ENCODE measurements around the gene ZNF692.

ZNF692 gene

DNA sequence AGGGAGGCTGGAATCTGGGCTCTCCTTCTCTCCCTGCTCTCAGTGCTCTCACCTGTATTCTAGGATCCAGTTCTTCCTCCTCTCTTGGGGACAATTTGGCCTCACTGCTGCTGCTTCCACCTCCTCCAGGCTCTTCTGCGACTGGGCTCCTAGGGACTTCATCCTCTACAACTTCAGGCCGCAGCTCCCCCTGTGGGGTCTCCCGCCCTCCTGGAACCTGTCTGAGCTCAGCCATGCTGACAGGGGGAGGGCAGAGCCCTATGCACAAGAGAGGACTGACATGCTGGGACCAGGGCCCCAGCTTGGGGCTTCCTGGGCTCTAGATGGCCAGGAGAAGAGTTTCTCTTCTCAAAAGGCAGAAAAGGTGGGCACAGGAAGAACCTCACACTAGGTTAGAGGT lies 34.2 kb downstream of the ZNF692 start:
- DNase-seq, result no peak

DNA sequence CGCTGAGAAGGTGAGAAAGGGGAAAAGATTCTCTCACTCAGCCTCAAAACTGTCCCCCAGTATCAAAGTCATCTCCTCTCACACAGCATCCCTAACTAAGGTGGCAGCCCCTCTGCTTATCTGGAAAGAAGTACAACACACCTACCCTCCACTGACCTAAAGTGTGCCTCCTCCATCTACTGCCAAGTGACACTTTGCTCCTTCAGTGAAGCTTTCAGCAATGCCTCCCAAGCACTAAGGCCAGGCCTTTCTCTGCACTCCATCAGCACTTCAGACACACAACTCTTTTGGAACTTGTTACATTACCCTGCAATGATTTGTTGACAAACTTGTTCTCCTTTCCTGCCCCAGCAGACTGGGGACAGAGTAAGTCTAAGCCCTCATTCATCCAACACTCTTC lies 34.6 kb downstream of the ZNF692 start:
- no peak for DNase-seq

DNA sequence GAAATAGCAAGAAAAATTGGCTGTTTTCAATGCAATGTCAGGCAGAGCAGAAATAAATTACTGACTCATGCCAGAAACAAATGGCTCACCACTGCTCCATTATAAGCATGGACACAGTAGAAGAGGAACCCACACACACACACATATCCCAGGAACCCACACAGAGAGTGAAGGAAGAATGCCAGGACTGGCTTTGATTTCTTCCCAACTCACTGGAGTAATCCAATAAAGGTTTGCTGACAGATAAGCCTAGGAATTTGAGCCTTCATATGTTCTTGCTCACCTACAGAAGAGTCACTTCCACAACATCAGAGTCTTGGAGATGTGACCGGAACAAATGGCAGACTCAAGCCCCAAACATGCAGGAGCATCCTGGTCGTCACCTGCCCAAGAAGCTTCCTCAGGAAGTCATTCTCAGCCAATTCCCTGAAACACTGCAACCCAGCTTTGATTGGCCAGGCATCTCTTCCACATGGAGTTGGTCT lies 35.3 kb downstream of the ZNF692 start:
- DNase-seq, result no peak

DNA sequence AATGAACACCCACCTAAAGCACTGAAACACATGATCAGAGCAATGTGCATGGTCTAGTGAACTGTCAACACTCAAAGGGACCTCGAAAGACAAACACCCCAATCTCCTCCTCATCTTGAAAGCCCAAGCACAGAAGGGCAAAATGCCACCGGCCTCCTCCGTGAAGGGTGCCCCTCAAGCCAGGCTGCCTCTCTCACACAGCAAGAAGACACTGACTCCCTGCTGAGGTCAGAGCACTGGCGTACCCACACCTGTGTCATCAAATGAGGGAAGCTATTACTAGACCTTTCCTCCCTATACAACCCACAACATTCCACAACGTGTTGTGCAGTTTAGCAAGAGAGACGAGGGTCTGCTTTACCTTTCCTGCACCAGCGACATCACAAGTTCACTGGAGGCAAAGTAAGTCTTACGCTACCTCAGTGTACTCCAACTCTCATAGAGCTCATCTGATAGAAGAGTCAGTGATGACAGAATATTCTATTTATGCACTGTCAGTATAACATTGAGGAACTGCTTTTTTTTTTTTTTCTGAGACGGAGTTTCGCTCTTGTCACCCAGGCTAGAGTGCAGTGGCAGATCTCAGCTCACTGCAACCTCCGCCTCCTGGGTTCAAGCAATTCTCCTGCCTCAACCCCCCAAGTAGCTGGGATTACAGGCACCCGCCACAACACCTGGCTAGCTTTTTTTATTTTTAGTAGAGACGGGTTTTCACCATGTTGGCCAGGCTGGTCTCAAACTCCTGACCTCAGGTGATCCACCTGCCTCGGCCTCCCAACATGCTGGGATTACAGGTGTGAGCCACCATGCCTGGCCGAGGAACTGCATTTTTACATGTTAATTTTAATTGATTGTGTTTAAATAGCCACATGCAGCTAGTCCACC lies 36.5 kb downstream of the ZNF692 start:
- no peak for DNase-seq

DNA sequence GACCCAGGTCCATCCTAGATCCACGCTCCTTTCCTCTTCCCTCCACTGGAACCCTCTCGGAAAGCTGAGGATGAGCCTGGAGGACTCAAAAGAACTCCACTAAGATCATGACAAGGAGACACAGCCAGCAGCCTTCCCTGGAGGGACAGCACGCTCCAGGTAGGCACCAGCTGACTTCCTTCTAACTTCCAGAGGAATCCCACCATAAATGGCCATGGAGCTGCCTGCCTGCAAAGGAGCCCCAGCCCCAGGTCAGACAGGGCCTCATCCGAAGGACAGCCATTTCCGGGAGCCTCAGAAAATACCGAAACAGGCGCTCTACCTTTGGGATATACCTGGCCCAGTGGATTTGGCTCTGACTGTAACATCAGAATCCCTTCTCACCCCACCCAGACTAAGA lies 37.2 kb downstream of the ZNF692 start:
- DNase-seq, result no peak

DNA sequence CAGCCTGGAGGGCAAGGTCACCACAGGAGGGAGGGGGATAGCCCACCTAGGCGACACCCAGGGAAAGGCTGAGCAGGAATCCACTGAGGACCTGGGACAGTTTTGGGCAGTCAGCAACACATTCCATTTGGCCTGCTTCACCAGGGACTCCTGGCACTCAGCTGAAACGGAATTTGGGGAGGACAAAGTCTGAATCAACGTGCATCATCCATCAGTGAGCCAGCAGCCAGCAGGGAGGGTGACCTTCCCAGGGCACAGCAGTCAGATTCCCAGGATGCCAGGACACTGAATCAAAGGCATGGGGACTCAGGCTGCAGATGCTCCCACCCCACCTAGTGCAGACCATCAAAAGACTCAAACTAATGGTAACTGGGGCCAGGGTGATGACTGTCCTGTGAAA lies 37.8 kb downstream of the ZNF692 start:
- DNase-seq, result no peak

DNA sequence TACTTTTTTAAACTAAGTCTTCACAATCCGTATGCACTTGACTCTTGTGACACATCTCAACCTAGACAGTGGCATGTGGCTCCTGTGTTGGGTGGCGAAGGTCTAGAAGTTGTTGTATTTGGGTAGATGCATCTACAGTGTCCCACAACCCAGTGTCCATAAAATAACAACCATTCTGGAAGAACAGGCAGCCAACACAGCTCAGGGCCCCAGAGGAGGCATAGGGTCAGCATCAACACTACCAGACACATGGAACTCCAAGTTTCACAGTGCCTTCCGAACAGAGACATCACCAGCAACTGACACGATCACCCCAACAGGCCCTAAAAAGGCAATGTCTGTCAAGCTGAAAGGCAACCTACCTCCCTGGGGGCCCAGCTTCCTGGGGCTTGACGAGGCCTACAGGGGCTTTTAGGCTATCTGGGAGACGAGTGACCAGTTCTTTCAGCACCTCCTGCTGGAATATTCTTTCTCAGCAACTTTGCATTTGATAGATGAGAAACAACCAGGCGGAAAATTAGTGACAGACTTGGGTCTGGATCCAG lies 38.8 kb downstream of the ZNF692 start:
- no peak for DNase-seq

DNA sequence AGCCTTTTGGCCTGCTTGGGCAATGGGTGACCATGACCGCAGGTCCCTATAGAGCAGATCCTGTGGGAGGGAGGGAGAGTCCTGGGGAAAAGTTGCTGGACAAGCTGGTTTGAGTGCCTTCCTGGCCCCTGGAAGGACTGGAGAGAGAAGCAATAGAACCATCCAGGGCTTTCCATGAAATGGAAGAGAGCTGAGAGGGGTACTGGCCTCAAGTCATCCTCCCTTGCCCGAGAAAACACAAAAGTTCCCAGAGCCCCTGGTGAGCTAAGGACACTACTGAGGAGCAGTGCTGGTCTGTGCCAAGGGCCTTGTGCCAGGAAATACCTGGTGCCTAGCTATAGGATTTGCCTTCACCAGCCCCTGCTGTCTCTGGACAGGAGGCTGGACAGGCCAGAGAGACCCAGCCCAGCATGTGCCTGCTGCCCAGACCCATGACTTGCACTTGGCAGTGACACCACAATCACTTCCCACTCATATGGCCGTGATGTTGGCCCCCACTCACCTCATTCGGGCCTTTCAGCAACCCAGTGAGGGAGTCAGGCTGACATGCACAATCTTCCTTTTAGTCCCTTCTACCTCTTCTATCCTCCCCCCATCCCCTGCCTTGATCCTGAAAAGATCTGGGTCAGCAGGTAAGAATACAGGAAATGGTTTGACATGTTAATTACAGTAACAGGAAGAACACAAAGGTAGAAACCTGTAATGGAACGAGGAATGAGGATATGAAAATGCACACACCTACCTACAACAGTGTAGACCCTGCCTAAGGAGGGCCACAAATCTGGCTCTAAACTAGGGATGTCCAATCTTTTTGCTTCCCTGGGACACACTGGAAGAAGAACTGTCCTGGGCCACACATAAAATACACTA lies 40.1 kb downstream of the ZNF692 start:
- no peak for DNase-seq

DNA sequence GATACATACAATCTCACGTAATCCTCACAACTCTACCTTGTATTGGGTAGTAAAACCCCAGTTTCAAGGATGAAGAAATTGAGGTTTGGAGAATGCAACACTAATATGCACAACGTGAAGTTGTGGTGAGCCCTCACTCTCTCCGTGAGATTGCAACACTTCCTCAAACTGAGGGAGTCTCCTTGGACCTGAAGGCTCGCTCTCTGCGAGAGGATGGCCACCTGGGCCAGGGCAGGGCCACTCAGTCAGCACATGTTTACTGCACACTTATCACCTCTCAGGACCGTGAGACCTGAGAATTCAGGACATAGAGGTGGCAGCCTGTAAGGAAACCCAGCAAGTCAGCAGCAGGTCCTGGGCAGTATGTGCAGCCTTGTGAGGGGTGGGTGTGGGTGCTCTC lies 41.8 kb downstream of the ZNF692 start:
- no peak for DNase-seq

DNA sequence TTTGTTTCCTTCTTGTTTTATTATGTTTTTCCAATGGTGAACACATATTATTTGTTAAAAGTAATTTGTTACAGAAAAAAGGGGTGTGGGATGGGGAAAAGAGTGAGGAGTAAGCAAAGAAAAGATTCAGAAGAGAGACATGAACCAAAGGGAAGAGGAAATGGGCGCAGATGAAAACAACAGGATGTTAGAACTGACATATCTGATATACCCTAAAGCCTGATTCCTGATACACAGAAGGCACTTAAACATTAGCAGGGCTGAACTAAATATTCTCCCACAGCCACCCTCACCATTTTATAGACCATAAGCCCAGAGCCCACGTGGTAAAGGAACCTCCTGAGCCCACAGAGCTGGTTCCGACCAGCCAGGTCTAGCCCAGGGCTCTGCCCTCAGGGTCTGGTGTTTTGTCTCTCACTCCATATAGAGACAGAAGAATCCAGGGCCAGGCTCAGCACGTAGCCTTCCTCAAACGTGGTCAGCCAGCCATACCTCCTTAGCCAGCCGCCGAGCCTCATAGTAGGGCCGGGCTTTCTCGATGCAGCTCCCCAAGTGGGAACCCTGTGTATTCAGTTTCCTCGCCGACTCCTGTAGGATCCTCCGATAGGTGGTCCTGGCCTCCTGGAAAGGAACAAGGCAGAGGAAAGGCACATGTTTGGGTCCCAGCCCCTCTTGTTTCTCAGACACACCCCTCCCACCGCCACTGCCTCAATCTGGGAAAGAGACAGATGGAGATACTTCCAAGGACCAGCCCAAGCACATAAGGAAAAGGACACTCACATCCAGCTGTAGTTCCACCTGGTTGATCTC lies 42.6 kb downstream of the ZNF692 start:
- DNase-seq, result no peak

DNA sequence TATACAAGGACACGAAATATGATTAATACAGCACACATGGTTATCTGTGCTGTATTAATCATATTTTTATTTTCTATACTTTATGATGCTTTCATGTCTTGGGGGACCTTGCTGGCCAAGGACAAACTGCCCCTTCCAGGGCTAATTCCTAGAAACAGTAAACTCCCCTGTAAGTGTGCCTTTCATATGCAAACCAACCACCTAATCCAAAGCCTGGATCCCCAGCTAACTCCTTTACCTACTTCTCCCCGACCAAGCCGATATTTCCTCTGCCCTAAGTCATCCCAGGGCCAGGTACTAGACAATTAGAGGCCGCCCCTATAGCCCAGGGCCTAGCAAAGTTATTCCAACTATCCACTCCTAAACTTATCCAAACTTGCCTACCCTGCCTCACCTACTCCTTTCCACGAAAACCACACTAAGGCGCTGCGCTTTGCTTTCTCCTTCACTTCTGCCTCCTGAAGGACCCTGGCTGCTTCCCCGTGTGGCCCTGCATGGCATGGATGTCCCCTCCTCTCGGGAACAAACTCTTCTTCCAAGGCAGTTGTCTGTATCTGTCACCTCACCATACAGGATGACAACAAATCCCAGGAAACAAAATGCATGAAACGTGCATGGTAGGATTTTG lies 43.4 kb downstream of the ZNF692 start:
- no peak for DNase-seq

DNA sequence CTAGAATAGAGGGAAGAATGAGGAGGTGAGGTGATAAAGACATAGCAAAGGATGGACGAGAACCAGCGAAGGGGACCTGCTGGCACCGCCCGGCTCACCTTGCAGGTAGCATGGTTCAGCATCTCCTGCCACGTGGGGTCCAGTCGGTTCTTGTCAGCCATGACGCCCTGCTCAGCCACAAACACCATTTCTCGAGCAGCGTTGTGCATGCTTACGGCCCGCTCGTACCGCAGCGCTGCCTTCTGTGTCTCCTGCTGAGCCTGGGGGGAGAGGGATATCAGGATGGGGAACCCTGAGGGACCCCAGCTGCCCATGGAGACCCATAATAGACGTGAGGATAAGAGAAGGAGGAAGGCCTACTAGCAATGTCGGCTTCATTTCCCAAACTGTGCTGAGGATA lies 44.5 kb downstream of the ZNF692 start:
- no peak for DNase-seq

DNA sequence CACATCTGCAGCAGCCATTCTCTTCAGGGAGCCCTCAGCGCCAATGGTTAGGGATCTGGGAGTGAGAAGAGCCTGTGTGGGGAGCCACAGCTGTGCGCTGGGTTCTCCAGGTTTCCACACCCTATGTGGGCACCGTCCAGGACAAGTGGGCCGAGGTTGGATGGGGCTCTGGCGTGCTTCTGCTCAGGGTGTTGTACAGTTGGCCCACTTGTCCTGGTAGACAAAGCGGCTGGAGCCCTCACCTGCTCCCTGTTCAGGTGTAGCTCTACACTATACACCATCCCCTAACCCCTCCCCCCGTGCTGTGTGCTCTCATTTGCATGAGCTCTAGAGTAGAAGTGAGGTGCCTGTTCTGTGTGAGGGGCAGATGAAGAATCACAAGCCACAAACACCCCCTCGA lies 45.3 kb downstream of the ZNF692 start:
- DNase-seq, result no peak

DNA sequence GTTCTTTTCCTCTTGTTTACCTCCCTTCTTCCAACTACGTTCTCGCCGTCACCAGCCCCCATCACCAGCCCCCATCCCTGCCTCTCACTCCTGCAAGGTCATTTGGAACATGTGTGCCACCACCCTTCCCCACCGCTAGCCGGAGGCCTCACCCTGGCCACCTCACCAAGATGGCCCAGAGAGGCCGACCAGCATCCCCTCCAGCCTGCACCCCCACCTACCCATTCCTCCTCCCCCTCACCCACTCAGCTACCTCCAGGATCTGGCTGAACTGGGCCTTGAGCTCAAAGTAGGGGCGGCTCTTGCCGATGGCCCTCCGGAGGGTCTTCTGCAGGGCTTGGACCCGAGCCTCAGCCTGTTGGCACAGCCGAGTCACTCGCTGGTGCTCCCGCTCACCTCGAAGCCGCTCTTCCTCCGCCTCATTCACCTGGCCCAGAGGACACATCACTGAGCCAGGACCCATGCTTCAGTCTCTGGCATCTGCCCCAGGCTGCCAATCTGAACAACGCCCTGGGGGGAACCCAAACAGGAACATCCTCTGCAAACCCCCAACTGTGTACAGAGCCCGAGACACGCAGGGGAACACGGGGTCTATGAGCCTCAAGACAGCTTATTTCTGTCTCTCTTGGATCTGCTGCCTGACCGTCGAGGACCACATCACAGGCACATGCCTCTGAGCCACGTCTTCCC lies 46.0 kb downstream of the ZNF692 start:
- no peak for DNase-seq

DNA sequence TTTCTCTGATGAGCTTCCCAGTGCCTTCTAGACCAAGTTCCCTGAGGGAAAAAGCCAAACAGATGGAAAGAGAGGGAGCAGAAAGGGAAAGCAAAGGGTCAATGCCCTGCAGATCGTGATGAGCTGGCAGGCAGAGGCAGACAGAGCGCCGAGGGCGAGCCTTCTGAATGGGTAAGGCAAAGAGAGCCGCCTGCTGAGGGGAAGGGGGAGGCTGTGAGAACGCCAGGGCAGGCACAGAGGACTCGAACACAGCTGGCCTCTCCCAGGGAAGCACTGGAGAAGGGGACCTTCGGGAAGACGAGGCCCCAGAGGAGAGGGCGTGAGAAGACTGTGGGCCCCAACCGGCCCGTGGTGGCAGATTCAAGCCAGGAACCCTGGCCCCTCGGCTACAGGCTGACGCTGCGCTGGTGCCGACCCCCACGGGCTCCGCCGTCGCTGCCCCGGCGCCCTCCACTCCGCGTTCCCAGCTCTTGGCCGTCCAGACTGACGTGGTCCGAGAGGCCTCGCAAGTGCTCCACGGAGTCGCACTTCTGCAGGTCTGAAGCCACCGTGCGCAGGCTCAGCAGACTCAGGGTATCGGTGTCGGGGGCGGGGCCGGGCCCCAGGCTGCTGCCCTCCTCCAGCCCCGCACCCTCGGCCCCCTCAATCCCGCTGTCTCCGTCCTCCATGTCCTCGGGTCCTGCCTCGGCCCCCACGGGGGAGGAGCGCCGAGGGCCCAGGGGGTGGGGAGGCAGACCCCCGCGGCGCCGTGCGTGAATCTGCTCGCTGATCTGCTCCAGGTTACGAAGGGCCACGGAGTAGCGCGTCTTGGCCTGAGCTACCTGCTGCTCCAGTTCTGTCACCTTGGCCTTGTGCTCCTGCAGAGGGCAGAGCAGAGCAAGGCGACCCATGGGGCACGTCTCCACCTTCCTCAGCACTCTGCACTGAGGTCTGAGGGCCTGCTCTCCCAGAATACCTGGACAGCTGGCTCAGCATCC lies 47.1 kb downstream of the ZNF692 start:
- no peak for DNase-seq

DNA sequence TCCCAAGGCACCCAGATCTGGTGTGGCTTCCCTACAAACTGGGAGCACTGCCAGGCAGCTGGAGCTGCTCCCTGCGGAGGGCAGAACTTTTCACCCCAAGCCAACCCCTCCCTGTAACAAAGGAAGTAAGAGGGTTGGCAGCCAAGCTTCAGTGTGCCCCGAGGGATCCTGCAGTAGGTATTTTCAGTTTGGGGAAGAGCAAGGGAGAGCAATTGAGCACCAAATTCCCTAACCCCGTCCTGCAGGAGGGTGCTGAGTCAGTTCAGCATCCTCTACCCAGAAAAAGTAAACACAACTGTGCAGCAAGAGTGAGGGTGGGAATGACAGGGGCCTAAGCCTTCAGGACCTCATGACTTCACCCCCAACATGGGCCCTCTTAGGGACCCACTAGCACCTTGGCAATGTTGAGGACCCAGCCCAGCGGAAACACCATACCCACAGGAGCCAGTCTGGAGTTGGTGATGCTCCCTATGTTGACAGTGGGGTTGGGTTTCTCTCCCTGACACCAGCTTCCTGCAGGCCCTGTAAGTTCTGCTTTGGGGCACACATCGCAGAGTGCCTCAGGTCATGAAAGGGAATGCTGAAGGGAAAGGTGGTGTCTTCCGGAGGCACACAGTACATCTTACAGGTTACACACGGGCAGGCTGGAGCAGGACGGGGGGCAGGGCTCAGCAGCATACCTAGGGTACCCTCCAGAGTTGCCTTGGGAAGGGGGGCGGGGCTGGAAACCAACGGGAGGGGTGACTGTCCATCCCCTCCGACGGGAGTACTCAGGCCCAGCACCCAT lies 48.0 kb downstream of the ZNF692 start:
- DNase-seq, result no peak

DNA sequence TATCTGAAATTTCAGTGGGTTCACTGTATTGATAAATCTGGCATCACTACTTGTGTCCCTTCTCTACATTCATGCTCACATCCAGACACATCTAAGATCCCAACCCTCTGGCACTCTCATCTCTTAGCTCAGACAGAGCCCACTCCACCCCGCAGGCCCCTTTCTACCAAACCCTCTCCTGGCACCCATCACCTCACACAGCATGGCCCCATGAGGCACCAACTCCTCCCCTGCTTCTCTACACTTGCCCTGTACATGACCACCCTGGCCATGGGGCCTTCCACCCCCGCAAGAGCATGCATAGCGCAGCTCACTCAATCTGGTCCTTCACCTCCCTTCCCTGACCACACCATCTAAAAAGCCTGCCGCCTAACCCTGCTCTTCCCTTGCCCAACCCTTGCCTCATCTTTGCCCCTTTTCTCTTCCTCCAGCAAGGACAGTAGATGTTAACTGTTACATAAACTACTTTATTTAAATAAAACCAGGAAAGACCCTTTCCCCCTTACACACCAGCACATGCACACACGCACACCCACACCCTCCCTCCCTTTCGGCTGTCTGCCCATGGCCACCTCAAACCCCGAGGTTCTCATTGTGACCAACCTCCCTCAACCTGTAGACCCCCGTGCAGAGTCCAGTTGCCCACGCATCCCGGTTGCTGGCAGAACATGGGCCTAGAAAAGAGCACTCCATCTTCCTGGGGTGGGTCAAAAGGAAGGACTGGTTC lies 48.7 kb downstream of the ZNF692 start:
- no peak for DNase-seq

DNA sequence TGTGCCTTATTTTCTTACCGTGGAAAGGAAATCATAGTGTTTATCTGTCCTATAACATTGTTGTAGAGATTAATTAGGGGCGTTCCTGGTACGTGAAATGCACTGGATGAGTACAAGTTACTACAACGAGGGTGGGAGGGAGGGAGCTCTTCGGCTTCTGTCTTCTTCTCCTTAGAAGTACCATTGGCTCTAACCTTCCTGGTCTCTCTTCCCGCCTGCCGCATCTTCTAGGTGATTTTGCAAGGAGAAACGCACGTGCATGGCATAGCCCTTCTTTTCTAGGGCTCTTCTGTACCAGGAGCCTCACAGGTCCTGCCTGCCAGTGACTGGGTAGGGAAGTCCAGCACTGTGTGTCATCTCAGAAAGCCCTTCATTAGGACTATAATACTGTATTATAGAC lies 50.0 kb downstream of the ZNF692 start:
- no peak for DNase-seq

Measured in NCI-H1048 (cell line).